Stimulated activated CD8-positive, alpha-beta memory T cell treated with anti-CD3 and anti-CD28 coated beads, Interleukin-15, amount 100 ng/mL, for 48 hours (primary cell): ENCODE results near the gene RAB27A.
A peak's percentile ranks its signal among the peaks of the same experiment; 100 is the strongest.
"Not testable (repeated sequence)": the region's sequence is repeated elsewhere in the genome, so short reads cannot be mapped to it uniquely, and the experiment has no call there.

ENCODE experiments used
- DNase-seq, 2 donors: peaks; one replicate each; pipeline ENCODE4 v3.0.0-alpha.2; 2020; ENCODE audit warnings: low read depth in 2 of 2

Gene RAB27A

DNA sequence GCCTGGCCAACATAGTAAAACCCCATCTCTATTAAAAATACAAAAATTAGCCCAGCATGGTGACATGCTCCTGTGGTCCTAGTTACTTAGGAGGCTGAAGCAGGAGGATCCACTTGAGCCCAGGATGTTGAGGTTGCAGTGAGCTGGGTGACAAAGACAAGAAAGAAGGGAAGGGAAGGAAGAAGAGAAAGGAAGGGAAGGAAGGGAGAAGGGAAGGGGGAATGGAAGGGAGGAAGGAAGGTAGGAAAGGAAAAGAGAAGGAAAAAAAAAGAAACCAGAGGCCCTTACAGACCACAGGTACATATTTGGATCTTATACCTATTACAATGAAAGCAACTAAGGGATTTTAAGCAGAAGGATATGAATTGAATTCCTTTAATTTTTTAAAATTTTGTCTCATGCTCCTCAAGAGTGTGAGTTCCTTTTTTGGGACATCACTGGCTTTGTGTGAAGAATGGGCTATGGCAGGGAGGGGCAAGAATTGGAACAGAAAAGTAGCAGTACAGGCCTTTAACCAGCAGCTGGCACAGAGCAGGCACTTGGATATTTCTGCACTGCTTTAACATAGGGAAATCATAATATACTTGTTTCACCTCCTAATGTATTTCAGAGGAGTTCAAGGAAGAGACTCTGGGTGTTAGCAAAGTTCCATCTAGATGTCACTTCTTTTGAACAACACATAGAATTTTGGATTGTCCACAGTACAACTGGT is 7.9 kb downstream of the RAB27A start:
- DNase-seq: no peak

DNA sequence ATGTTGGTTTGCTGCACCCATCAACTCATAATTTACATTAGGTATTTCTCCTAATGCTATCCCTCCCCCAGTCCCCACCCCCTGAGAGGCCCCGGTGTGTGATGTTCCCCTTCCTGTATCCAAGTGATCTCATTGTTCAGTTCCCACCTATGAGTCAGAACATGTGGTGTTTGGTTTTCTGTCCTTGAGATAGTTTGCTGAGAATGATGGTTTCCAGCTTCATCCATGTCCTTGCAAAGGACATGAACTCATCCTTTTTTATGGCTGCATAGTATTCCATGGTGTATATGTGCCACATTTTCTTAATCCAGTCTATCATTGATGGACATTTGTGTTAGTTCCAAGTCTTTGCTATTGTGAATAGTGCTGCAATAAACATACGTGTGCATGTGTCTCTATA is 9.0 kb downstream of the RAB27A start:
- DNase-seq: not testable (repeated sequence)

DNA sequence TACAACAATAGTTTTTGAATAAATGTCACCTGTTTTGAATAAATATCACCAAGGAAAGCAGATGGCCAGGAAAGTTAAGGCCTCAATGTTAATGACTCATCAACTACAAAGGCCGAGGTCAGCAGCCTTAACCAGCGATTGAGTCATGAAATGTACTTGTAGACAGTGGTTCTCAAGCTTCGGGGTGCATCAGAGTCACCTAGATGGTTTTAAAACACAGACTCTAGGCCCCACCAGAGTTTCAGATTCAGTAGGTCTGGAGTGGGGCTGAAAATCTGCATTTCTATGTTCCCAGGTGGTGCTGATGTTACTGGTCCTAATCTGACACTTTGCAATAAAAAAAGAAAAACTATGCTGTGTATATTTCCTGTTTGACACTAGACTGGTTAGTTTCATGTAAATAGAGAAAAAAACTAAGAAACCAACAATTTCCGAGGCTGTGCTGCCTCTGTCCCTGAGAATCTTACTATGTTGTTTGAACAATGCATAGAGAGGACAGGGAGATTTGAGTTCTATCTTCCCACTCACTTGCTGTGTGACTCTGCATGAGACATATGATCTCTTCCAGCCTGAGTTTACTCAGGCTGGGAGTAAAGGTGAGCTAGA is 9.8 kb downstream of the RAB27A start:
- DNase-seq: peak in 1 of 2 donors; percentile 49

DNA sequence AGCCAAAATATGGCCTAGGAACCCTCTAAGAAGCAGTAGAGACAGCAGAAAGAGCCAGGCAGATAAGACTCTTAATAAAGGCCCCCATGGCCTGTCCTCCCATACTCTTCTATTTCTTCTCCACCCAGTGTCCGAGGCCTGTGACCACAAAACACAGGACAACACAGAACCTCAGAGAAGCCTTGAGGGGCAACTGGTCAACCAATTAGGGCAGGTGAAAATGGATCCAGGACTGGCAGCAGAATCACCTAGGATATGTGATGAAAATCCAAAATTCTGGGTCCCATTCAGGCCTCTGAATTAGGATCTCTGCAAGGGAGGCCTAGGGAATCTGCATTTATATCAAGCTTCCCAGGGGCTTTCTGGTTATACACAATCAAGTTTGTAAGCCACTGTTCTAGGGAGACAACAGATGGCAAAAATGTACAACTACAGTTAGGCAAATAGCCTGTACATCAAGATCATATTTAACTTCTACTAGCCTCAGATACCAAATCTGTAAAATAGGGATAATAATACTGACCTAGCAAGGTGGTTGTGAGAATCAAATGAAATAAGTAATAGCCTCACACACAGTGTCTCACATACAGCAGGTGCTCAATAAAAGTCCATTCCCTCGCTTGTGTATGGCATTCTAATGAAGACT is 10.4 kb downstream of the RAB27A start:
- DNase-seq: no peak

DNA sequence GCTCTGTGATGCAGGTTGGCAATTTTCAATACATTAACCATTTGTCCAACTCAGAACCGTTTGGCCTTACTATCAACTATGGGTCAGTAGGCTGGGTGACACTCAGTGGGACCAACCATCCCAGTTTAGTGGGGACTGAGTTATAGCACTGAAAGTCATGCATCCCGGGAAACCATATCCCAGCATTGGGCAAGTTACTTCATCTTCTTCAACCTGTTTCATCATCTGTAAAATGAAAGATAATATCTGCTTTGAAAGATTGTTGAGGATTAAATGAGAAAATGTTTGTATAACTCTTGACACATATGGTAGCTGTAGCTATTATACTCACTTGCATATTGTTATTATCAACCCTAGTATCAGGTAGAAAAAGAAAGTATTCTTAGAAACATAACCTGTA is 11.9 kb downstream of the RAB27A start:
- DNase-seq: no peak

DNA sequence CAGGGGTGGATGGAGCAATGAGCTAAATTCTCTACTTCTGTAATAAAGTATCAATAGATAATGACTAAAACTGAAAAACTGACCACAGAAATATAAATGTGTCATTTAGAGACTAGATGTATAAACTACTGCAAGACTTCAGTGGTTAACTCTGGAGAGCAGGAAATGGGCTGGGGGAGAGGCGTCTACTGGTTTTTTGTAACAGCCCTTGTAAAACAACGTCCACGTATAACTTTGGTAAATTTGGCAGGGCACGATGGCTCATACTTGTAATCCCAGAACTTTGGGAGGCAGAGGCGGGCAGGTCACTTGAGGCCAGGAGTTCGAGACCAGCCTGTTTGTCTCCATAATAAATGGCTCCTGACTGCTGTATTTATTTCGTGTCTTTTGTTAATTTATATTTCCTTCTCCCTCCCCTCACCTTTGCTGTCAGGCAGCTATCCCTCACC is 12.5 kb downstream of the RAB27A start:
- peak; percentile 58 to 65 for DNase-seq

DNA sequence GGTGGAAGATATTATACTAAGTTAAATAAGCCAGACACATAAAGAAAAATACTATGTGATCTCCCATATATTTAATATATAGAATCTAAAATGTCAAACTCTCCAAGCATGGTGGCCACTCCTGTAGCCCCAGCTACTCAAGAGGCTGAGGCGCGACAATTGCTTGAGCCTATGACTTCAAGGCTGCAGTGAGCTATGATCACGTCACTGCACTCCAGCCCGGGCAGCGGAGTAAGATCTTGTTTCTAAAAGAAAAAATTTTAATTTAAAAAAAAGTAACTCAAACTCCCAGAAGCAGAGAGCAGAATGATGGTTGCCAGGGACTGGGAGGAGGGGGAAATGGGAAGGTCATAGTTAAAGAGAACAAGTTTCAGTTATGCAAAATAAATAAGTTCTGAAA is 13.3 kb downstream of the RAB27A start:
- no peak for DNase-seq

DNA sequence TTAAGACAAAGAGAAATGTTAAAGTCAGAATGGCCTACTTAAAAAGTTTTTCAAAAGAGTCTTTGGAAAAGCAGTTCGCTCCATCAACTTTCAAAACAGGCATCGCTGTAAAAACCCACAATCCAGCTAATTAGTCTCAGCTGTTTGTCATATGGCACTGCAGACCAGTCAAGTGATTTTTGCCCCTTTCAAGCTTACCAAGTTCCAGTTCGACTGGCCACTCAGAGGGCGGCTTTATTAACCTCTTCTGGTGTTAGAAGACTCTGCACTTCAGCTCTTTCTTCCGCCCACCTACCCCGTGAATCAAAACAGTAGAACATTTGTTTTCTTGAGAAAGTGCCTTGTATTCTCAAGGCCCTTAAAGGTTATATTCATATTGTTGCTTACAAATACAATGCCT is 19.3 kb downstream of the RAB27A start:
- no peak for DNase-seq

DNA sequence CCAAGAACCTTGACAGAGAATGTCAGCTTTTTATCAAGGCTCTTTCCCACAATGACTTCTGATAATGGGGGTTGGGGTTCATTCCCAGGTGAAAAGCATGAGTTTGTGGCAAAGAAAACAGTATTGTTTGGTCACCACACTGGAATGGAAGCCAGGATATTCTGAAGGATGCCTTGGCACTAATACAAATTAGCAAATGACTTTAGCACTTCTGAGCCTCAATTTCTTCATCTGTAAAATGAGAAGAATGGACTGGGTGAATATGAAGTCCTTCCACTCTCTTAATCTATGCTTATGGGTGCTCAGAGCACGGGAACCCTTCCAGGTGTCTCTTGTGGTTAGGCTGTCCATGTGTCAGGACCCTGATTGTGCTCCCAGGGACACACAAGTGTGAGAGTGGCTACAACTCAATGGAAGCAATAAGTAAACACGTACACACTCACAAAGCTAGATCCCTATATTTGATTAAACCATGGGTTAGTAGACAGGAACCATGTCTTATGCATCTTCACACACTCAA is 21.4 kb downstream of the RAB27A start:
- DNase-seq: no peak

DNA sequence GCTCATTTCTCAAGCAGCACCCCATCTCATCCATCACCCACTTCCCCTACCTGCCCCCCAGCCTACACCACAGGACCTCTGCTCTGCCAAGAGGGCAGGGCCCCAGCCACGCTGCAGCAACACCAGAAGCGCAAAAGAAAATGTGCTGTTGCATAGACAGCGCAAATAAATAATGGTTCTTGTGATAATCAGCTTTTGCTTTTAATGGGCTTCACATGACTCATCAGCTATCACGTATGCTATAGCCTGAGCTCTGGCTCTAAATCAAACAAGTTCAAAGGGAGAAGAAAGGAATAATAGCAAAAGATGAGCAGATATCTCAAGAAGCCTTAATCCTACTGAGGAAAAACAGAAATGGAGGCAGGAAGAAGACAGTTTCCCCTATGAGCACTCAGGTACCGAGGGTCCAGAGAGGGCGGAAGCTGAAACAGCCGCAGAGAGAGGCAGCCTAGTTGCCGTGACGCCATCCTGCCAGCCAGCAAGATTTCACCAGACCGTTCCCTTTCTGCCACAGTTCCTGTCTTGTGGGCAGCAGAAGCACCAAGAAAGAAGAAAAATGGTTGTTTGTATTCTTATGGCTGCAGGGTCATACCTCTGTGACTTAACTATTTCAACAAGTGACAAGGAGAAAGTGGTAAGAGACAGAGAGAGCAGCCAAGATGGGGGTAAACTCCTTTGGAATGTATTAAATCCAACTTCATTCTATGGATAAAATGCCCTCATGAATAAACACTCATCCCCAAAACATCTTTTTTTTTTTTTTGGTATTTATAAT is 22.0 kb downstream of the RAB27A start:
- DNase-seq: peak; percentile 63 to 66

DNA sequence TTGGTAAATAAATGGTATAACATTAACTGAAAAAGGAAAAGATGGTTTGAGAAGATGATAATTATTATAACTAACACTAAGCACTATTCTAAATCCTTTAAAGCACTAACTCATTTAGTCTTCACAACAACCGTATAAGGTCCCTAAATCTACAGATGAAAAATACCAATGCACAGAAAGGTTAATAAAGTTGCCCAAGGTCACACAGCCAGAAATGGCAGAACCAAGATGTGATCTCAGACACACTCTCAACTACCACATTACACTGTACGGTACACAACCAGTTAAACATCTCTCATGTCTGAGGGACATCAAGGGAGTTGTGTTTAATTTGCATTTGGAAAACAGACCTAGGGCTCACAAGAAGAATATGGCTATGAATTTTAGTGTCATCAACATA is 23.1 kb downstream of the RAB27A start:
- no peak for DNase-seq

DNA sequence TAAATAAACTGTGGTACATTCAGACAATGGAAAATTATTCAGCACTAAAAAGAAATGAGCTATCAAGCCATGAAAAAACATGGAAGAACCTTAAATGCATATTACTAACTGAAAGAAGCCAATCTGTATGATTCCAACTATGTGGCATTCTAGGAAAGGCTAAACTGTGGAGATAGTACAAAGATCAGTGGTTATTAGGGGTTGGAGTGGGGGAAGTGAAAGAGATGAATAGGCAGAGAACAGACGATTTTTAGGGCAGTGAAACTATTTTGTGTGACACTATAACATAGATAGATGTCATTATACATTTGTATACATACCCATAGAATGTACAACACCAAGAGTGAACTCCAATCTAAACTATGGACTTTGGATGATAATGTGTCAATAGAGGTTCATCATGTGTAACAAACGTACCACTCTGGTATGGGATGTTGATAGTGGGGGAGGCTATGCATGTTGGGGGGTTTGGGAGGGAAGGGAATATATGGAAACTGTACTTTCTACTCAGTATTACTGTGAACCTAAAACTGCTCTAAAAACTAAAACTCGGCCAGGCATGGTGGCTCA is 29.0 kb downstream of the RAB27A start:
- no peak for DNase-seq

DNA sequence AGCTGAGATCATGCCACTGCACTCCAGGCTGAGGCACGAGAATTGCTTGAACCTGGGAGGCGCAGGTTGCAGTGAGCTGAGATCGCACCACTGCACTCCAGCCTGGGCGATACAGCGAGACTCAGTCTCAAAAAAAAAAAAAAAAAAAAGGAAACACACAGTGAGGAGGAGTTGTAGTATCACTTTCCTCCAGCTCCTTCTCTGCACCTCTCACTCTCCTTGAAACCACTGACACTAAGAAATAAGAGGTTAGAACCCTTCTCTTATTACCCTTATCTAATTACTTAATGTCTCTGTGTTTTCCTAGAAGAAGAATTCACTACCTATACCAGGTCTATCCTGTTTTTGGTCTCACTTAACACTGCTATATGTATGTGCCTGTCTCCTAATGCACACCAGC is 31.7 kb downstream of the RAB27A start:
- DNase-seq: no peak

DNA sequence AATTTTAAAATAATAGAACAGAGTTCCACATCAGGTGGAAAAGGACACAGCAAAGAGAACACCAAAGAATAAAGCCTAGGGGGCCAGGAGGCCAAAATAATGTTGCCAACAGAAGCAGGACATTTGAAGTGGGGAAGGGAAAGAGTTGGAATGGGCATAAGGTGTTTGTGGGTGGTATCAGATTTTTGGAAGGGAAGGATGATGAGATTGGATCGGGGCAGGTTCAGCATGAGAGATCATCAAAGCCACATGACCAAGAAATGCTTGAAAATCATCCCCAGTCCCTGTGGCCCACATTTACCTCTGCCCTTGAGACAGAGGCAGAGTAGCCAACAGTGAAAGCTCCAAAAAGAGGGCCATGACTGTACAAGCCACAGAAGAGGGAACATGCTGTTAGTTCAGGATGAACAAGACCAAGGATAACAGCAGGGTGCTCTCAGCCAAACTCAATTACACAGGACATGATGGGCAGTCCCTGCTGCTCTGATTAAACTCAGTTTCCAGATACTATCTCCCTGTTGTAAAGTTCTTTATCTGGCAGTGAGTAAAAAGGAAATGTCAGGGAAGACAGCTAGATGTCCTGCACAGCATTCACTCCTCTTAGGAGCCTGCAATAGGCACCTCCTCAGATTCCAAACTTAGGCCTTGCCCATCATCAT is 32.5 kb downstream of the RAB27A start:
- no peak for DNase-seq

DNA sequence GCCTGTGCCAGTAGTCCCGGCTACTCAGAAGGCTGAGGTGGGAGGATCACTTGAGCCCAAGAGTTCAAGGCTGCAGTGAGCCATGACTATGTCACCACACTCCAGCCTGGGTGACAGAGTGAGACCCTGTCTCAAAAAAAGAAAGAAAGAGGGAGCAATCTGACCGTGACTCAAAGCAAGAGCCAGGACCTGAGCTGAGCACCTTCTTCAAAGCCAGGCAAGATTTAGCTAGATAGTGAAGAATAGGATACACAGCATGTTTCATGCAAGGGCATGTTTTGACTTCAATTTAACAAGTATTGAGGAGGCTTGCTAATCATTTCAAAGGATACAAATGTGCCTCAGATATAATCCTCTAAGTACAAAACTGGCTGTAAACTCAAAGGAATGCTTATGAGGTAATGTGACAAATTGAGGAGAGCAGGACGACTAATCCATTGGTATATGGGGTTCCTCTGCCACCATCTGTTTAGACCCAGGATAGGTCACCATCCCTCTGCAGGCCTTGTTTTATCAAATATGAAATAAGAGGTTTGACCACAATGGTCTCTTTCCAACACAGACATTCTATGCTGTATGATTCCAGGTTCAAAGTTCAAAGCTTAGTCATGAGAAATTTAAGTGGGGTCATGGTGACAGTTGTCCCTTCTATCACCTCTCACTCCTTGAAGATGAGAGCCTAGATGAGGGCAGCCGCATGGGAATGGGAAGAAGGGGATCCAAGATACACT is 33.2 kb downstream of the RAB27A start:
- DNase-seq: no peak

DNA sequence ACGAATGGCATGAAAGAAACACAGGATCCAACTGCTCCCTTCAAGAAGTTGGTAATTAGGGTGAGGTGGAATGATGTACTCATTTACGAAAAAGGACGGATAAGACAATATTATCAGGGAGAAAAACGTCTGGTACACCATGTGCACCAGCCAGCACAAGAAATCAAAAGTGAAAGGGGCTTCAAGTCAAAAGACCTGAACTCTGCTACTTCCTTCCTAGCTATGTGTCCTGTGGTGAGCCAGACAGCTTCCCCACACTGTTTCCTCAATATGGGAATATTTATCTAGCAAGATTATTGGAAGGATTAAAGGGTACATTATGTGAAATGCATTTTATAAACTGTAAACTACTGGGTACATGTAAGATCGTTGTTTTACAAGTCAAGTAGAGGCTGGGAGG is 33.9 kb downstream of the RAB27A start:
- DNase-seq: no peak

DNA sequence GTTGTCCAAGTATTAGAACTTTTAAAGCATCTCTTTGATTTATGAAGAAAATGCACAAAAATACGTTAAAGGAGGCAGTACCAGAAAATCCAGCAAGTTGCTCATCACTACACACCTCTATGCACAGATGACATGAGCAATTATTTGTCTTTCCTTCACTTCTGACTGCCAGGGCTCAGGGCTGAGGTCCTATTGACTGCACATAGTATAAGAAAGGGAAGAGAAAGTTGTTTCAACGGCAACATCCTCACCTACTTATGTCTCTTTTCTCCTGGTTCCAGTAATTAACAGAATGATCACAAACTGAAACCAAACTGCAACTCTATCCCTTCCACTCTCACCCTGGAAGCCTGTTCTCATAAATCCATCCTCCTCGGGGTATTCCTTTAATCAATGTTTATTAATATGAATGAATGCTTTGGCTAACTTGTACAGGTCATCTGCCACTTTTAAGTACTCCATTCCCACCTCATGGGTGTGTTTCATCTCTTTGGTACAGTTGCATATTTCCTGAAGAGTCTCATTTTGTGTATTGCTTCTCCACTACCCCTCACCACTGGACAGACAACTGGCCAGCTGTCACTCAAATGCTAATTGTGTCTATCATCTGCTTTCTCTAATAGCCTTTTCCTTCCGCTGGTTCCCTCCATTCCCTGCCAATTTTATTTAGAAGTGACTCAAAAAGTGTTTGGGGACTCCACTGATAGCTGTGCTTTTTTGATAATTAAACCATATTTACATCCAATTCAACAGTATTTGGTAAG is 34.5 kb downstream of the RAB27A start:
- DNase-seq: no peak

DNA sequence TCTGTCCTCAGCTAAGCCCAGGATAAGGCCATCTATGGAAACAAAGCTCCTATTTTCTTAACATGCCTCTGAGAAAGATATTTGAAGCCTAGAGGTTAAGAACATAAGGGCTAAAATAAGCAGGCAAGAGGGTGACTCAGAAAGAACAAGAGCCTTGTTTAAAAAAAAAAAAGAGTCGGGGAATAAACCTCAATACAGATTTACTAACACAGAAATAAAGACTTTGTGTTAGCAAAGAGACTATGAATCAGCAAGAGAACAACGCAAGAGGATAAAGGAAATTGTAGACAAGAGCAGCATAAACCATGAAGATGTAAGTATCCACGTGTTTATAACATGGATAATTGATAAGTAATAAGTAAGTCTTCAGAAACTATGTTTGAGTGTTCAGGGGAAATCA is 36.0 kb downstream of the RAB27A start:
- DNase-seq: no peak

DNA sequence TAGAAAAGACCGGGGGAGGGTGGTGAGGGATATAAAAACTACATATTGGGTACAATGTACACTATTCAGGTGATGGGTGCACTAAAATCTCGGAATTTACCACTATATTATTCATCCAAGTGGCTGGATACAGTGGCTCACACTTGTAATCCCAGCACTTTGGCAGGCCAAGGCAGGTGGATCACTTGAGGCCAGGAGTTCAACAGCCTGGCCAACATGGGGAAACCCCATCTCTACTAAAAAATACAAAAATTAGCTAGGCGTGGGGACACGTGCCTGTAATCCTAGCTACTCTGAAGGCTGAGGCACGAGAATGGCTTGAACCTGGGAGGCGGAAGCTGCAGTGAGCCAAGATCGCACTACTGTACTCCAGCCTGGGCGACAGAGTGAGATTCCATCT is 37.4 kb downstream of the RAB27A start:
- DNase-seq: not testable (repeated sequence)

DNA sequence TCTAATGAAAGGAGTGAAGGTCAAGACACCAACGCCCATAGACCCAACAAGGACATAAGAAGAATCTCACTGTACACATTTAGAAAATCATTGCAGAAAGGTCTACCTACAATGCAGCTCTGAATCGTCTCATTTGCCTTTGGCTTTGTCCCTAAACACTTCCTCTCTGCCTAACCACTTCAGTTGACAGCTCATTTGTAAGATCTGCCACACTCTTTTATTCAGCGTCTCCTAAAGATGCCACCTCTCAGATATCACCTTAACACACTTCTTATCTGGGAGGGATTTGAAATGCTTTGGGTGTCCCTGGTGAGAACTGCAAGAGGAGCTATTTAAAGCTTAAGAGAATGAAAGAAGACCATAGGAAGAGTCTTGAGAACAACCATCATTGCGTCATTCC is 38.7 kb downstream of the RAB27A start:
- no peak for DNase-seq
